Germinal center (tissue), 1 donor: Measurements from ENCODE around the gene PROK1.

ENCODE experiments used
- DNase-seq: peaks from one replicate; pipeline ENCODE4 v3.0.0; 2012; ENCODE audit warnings: mixed read lengths, low spot score

The PROK1 gene

GRCh38 chr1:110465038-110465813, 14.3 kb downstream of the PROK1 start:
- no peak for DNase-seq

GRCh38 chr1:110465814-110466380, 14.9 kb downstream of the PROK1 start:
- DNase-seq, result no peak

GRCh38 chr1:110466646-110467280, 15.8 kb downstream of the PROK1 start:
- no peak for DNase-seq

- no peak for DNase-seq
Observed at GRCh38 chr1:110471131-110471530, 20.2 kb downstream of the PROK1 start.

- no peak for DNase-seq
Observed at GRCh38 chr1:110472546-110472945, 21.6 kb downstream of the PROK1 start.

GRCh38 chr1:110474444-110474843, 23.5 kb downstream of the PROK1 start:
- no peak for DNase-seq

- DNase-seq, result no peak
Observed at GRCh38 chr1:110475362-110476027, 24.5 kb downstream of the PROK1 start.

GRCh38 chr1:110476028-110476765, 25.2 kb downstream of the PROK1 start:
- DNase-seq, result no peak

GRCh38 chr1:110477041-110477440, 26.1 kb downstream of the PROK1 start:
- DNase-seq, result no peak

GRCh38 chr1:110477445-110477957, 26.6 kb downstream of the PROK1 start:
- no peak for DNase-seq

- no peak for DNase-seq
Observed at GRCh38 chr1:110477967-110478640, 27.2 kb downstream of the PROK1 start.

GRCh38 chr1:110478886-110479285, 27.9 kb downstream of the PROK1 start:
- no peak for DNase-seq

GRCh38 chr1:110480356-110481096, 29.6 kb downstream of the PROK1 start:
- no peak for DNase-seq

GRCh38 chr1:110481968-110482623, 31.1 kb downstream of the PROK1 start:
- no peak for DNase-seq

GRCh38 chr1:110482662-110483307, 31.8 kb downstream of the PROK1 start:
- no peak for DNase-seq

GRCh38 chr1:110483308-110483685, 32.3 kb downstream of the PROK1 start:
- DNase-seq, result no peak

- no peak for DNase-seq
Observed at GRCh38 chr1:110484801-110485200, 33.9 kb downstream of the PROK1 start.

GRCh38 chr1:110485725-110486124, 34.8 kb downstream of the PROK1 start:
- DNase-seq, result no peak

GRCh38 chr1:110487726-110488125, 36.8 kb downstream of the PROK1 start:
- DNase-seq, result no peak

- DNase-seq, result no peak
Observed at GRCh38 chr1:110488161-110488560, 37.2 kb downstream of the PROK1 start.
